SK-N-MC (cell line): ENCODE results near the gene HOXC6.

Experiments
- EZH2 ChIP-seq: fragments of 200-600 bp; sonication (generic); IDR thresholded peaks from one replicate; pipeline ENCODE4 v1.6.1; 2017; ENCODE audit warnings: antibody characterized with exemption
- FOXP2 ChIP-seq: optimal IDR thresholded peaks from 2 replicates; pipeline ENCODE3; 2011; ENCODE audit warnings: mild to moderate bottlenecking, moderate library complexity; ENCODE audit not compliant: insufficient read depth; ENCODE audit errors: extremely low read length, control extremely low read depth
- POLR2AphosphoS5 ChIP-seq: IDR thresholded peaks from 2 replicates; pipeline ENCODE4 v1.6.1; 2012; ENCODE audit warnings: mild to moderate bottlenecking, low read depth, low read length, borderline replicate concordance

- peak; percentile 75 for TF ChIP-seq POLR2AphosphoS5
- no peak for TF ChIP-seq EZH2
- no peak for TF ChIP-seq FOXP2
Measured at GRCh38 chr12:54016478-54016964, 11.7 kb upstream of the HOXC6 start.
